ENCODE results near the gene SHISAL2A. TPM values are rescaled to one million over a fixed set of nuclear protein-coding genes. Genes with fewer than 3 reads are reported as not detected.

Gene SHISAL2A
- total and polyA plus RNA-seq, 2 of the 8 experiments (the other 6 are each of a cell fraction or from before 2014, with no cell fraction given): 0.74 to 2.1 TPM

DNA sequence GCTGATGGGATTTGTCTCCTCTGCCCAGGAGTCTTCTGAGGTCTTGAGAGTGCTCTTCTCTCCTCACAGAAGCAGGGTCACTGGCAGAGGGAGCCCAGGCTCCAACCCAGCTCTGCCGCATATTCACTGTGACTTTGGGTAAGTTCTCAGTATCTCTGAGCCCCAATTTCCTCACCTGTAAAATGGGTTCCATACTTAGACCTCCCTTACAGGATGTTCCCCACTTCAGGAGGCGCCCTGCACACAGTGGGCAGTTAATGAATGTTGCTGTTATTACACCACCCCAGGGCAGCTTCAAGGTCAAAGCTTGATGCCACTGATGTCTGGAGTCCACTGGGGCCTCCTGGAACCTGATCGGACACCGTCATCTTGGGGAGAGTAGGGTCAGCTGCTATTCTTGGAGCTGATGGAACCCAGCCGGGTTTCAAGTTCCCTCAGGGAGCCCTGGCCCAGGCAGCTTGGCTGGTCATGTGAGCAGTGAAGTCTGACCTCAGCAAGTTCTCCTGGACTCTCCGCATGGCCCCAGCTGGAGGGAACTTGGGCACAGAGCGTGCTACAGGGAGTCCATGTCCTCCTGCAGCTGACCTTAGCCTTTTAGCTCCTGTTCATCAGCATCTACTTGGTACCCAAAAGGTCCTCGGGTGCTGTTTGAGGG, 43.4 kb downstream of the SHISAL2A start:
- Histone ChIP-seq H3K27me3 (replicated peaks in 1 of 4; ENCODE audit: control insufficient read depth in 3 of 4, extremely low read depth in 1 of 4, insufficient read depth in 3 of 4, low read length in 3 of 4) (no peaks in the 10 kb centered on the region), H3K9me3 (ENCODE audit: insufficient read depth in 2 of 2, low read depth in 1 of 2, low read length in 1 of 2) (no peaks in the 10 kb centered on the region), H2BK20ac (ENCODE audit: low read length) (peak overlapping the region; percentile 61; the same call in 1 of the 2 replicates), H3K4me3 (ENCODE audit: extremely low read depth in 1 of 4, insufficient read depth in 2 of 4, low read depth in 3 of 4, low read length in 4 of 4) (no peak overlapping the region), H3K14ac (ENCODE audit: insufficient read length) (no peak overlapping the region), H2BK15ac (ENCODE audit: low read length) (no peak overlapping the region), H3K56ac (replicated peaks; ENCODE audit: insufficient read length, low read depth, low read length) (no peak overlapping the region), H3K4ac (replicated peaks; ENCODE audit: insufficient read length, low read depth, low read length) (no peak overlapping the region), H2BK120ac (replicated peaks; ENCODE audit: low read depth, low read length) (no peak overlapping the region), H4K20me1 (replicated peaks in 1 of 2; ENCODE audit: control insufficient read depth in 1 of 2, insufficient read depth in 2 of 2, low read length in 2 of 2) (no peaks in the 10 kb centered on the region), H3K27ac (ENCODE audit: low read depth, low read length) (no peak overlapping the region), H3K18ac (ENCODE audit: extremely low read depth, low read length) (no peak overlapping the region), H3K23me2 (ENCODE audit: low read depth, low read length) (no peaks in the 10 kb centered on the region), H4K91ac (replicated peaks; ENCODE audit: insufficient read length, low read length) (no peak overlapping the region), H4K5ac (ENCODE audit: insufficient read length, low read depth, low read length) (no peak overlapping the region), H4K8ac (ENCODE audit: extremely low read depth, insufficient read depth, low read length) (no peak overlapping the region), H3K79me1 (ENCODE audit: low read depth, low read length) (no peaks in the 10 kb centered on the region), H2AK5ac (ENCODE audit: low read depth, low read length) (no peak overlapping the region), H3K79me2 (ENCODE audit: control insufficient read depth in 1 of 2, insufficient read depth in 2 of 2, low read length in 2 of 2) (no peaks in the 10 kb centered on the region), H2BK5ac (ENCODE audit: low read depth, low read length) (no peak overlapping the region), H3K4me1 (replicated peaks in 1 of 4; ENCODE audit: control insufficient read depth in 3 of 4, insufficient read depth in 4 of 4, low read length in 3 of 4) (peaks cover 0 to 7% (median 3%) of the 10 kb centered on the region in 4 experiments; a peak in 3 of 7 replicates), H3K9ac (replicated peaks in 1 of 4; ENCODE audit: extremely low read depth in 1 of 4, low read depth in 3 of 4, low read length in 3 of 4) (no peak overlapping the region; a peak in 1 of 7 replicates), H2BK12ac (ENCODE audit: low read depth, low read length) (no peak overlapping the region), H2AFZ (ENCODE audit: low read length) (no peak overlapping the region), H3K36me3 (ENCODE audit: control insufficient read depth in 2 of 4, insufficient read depth in 4 of 4, low read length in 3 of 4) (no peaks in the 10 kb centered on the region), H3K23ac (ENCODE audit: insufficient read length) (no peak overlapping the region), H3K4me2 (ENCODE audit: insufficient read depth in 1 of 2, low read depth in 2 of 2, low read length in 2 of 2) (no peak overlapping the region)
- ChIA-PET POLR2A (ENCODE audit: partially characterized antibody) (interaction anchor here (0.6 to 1.3 kb wide), 3 partner anchors 10 to 85 kb away, joined by 3 to 4 read pairs (median 3); no protein-coding TSS in a partner anchor), CTCF (ENCODE audit: partially characterized antibody) (interaction anchor here (0.6 to 1.6 kb wide), 3 partner anchors 9 to 135 kb away, joined by 5 to 7 read pairs (median 6); no protein-coding TSS in a partner anchor)
- 91% methylated on average over 8 of the region's 8 CpGs; no CpG with 5 or more reads in 1 of the 2 experiments for WGBS, 2 experiments (ENCODE audit: extremely low coverage in 1 of 2, insufficient coverage in 1 of 2, insufficient read length in 1 of 2, insufficient replicate concordance in 2 of 2, low coverage in 1 of 2, low lambda C conversion rate in 2 of 2, missing lambda C conversion rate in 1 of 2)
- DNase-seq (ENCODE audit: low read depth in 1 of 2, low spot score in 2 of 2): no peak
- no peak for FAIRE-seq
- TF ChIP-seq NRF1 (IDR thresholded peaks at IDR 0.05; ENCODE audit: low read depth, low read length) (no peak), RBBP5 (IDR thresholded peaks at IDR 0.05; ENCODE audit: borderline replicate concordance, low read depth, low read length) (no peak), HDAC2 (IDR thresholded peaks at IDR 0.05; ENCODE audit: borderline replicate concordance in 1 of 2, low read depth in 2 of 2, low read length in 2 of 2) (no peak), SIN3A (conservative IDR thresholded peaks at IDR 0.05 in 1 of 2, IDR thresholded peaks at IDR 0.05 in 1 of 2; ENCODE audit: low read depth in 1 of 2, low read length in 2 of 2) (no peak), BRCA1 (IDR thresholded peaks at IDR 0.05; ENCODE audit: low read depth, low read length) (no peak), TBP (IDR thresholded peaks at IDR 0.05; ENCODE audit: low read depth, low read length) (no peak), KDM5A (IDR thresholded peaks at IDR 0.05; ENCODE audit: low read length) (no peak), HDAC6 (IDR thresholded peaks at IDR 0.05; ENCODE audit: low read depth, low read length) (no peak), BACH1 (IDR thresholded peaks at IDR 0.05; ENCODE audit: low read length) (no peak), PHF8 (conservative IDR thresholded peaks at IDR 0.05; ENCODE audit: low read depth, low read length) (no peak), SP4 (IDR thresholded peaks at IDR 0.05; ENCODE audit: low read length) (no peak), JUND (IDR thresholded peaks at IDR 0.05; ENCODE audit: low read length) (no peak), KDM4A (IDR thresholded peaks at IDR 0.05; ENCODE audit: low read depth, low read length, severe bottlenecking) (no peak)

Data from H1 (cell line).